H1 (cell line): ENCODE results near the gene FGF2. TPM values are rescaled to one million over a fixed set of nuclear protein-coding genes. Genes with fewer than 3 reads are reported as not detected.

ENCODE experiments used
- TAF1 ChIP-seq: IDR thresholded peaks from 2 replicates; pipeline ENCODE4 v1.6.1; 2011; ENCODE audit warnings: mild to moderate bottlenecking, low read depth, low read length
- polyA plus RNA-seq, 7 experiments: library from polyadenylated mRNA; depleted of rRNA in 3 of 7; stranded (reverse) in 5 of 7; unstranded in 2 of 7; fragments of >200 nt in 5 of 7; fragments of 200-250 nt in 2 of 7; gene quantifications; 1 replicate in 5 of 7; 2 replicates in 1 of 7; 4 replicates in 1 of 7; pipeline versions ENCODE4 v1.2.1 to v1.2.3, GENCODE V29; 2011 to 2013; ENCODE audit warnings: missing spikeins in 2 of 7, mixed read lengths in 2 of 7
- total RNA-seq: library from RNA; stranded (reverse); fragmentation: NEBNext Ultra II Directional; extraction: Animal tissue kit (Norgen Biotek cat#: 25700); gene quantifications from 2 replicates; pipeline ENCODE4 v1.2.1, GENCODE V29; 2021

The FGF2 gene
- total and polyA plus RNA-seq, 2 of the 8 experiments (the other 6 are each of a cell fraction or from before 2014, with no cell fraction given) = 23.4 to 145 TPM

- no peak for TF ChIP-seq TAF1
Measured at GRCh38 chr4:122895336-122895995, 68.8 kb downstream of the FGF2 start (continued).
